B cell (primary cell): ENCODE measurements around the gene WDR70. TPM values are rescaled to one million over a fixed set of nuclear protein-coding genes. Genes with fewer than 3 reads are reported as not detected.

Experiments
- ATAC-seq: fragments of 200-7000 bp; cut with Tn5 transposase; one replicate; pipeline ENCODE4 v1.10.0; 2021; ENCODE audit warnings: low read depth, mild to moderate bottlenecking, moderate number of reproducible peaks, moderate library complexity
- CTCF ChIA-PET: fragments of 350-600 bp; sonication (Branson Sonifier 250); formaldehyde crosslinking; loops from one replicate; lab custom pipeline; 2021; ENCODE audit warnings: antibody characterized with exemption, inconsistent platforms; lab: Charles Lee
- POLR2A ChIA-PET: fragments of 350-600 bp; sonication (Branson Sonifier 250); formaldehyde crosslinking; loops from one replicate; lab custom pipeline; 2021; ENCODE audit warnings: antibody characterized with exemption; lab: Charles Lee
- DNase-seq: peaks from one replicate; pipeline ENCODE4 v3.0.0; 2013
- H2AFZ ChIP-seq: 2 replicates; pipeline ENCODE4 v1.6.1; 2012; ENCODE audit warnings: mild to moderate bottlenecking, low read depth, low read length; ENCODE audit not compliant: insufficient read depth, poor library complexity, severe bottlenecking
- H3K27ac ChIP-seq, 2 donors: 1 replicate in 1 of 2; 2 replicates in 1 of 2; pipeline ENCODE4 v1.5.1; 2012 to 2013; ENCODE audit warnings: low read length in 2 of 2, mild to moderate bottlenecking in 2 of 2, moderate library complexity in 1 of 2
- H3K27me3 ChIP-seq, 4 experiments: fragments of 200-600 bp in 1 of 4; sonication (generic) in 1 of 4; replicated peaks in 1 of 4; 1 replicate in 2 of 4; 2 replicates in 2 of 4; pipeline versions ENCODE4 v1.6.1 to v1.7.0; 2013 to 2016; ENCODE audit warnings: low read length in 3 of 4, mild to moderate bottlenecking in 2 of 4, mixed read lengths in 1 of 4, moderate library complexity in 1 of 4; ENCODE audit not compliant: insufficient read depth in 4 of 4, control insufficient read depth in 3 of 4; ENCODE audit errors: control extremely low read depth in 1 of 4
- H3K36me3 ChIP-seq, 2 experiments: replicated peaks in 1 of 2; 1 replicate in 1 of 2; 2 replicates in 1 of 2; pipeline versions ENCODE4 v1.6.1 to v1.7.1; 2013; ENCODE audit warnings: low read length in 1 of 2; ENCODE audit not compliant: insufficient read depth in 2 of 2, control insufficient read depth in 1 of 2; ENCODE audit errors: control extremely low read depth in 1 of 2, extremely low read depth in 1 of 2
- H3K4me1 ChIP-seq, 2 donors: fragments of 200-600 bp in 1 of 2; sonication (generic) in 1 of 2; 1 replicate in 1 of 2; 2 replicates in 1 of 2; pipeline versions ENCODE4 v1.5.1 to v1.6.1; 2013 to 2017; ENCODE audit warnings: low read length in 2 of 2; ENCODE audit not compliant: control insufficient read depth in 2 of 2, insufficient read depth in 2 of 2
- H3K4me2 ChIP-seq: replicated peaks from 2 replicates; pipeline ENCODE3; 2012; ENCODE audit warnings: mild to moderate bottlenecking, low read depth, low read length; ENCODE audit not compliant: poor library complexity, severe bottlenecking
- H3K4me3 ChIP-seq, 5 experiments: fragments of 200-600 bp in 1 of 5; sonication (generic) in 1 of 5; 1 replicate in 3 of 5; 2 replicates in 2 of 5; pipeline versions ENCODE4 v1.5.1 to v1.7.0; 2011 to 2016; ENCODE audit warnings: low read length in 4 of 5, mild to moderate bottlenecking in 4 of 5, low read depth in 2 of 5, control low read depth in 1 of 5, moderate library complexity in 1 of 5; ENCODE audit not compliant: insufficient read depth in 1 of 5; ENCODE audit errors: control extremely low read depth in 1 of 5, extremely low read depth in 1 of 5
- H3K79me2 ChIP-seq: fragments of 200-600 bp; sonication (generic); one replicate; pipeline ENCODE4 v1.6.0; 2016; ENCODE audit warnings: low read length; ENCODE audit not compliant: control insufficient read depth, insufficient read depth
- H3K9ac ChIP-seq: fragments of 200-600 bp; sonication (generic); 2 replicates; pipeline ENCODE4 v1.6.1; 2017; ENCODE audit warnings: mild to moderate bottlenecking, low read length, moderate library complexity
- H3K9me3 ChIP-seq, 3 donors: one replicate each; pipeline versions ENCODE4 v1.6.1 to v1.7.1; 2013; ENCODE audit warnings: low read length in 2 of 3; ENCODE audit not compliant: control insufficient read depth in 2 of 3, insufficient read depth in 1 of 3; ENCODE audit errors: control extremely low read depth in 1 of 3
- H4K20me1 ChIP-seq: 2 replicates; pipeline ENCODE4 v1.6.0; 2012; ENCODE audit warnings: mild to moderate bottlenecking, low read length; ENCODE audit not compliant: insufficient read depth, control insufficient read depth, poor library complexity, severe bottlenecking
- H3K27ac Mint-ChIP-seq: one replicate; pipeline ENCODE4 v1.8.0; 2021; ENCODE audit warnings: mixed read lengths
- H3K27me3 Mint-ChIP-seq: one replicate; pipeline ENCODE4 v1.8.0; 2021; ENCODE audit warnings: mixed read lengths
- H3K4me1 Mint-ChIP-seq: one replicate; pipeline ENCODE4 v1.8.0; 2021; ENCODE audit warnings: mixed read lengths
- H3K4me3 Mint-ChIP-seq: one replicate; pipeline ENCODE4 v1.8.0; 2021; ENCODE audit warnings: mixed read lengths
- H3K9me3 Mint-ChIP-seq: one replicate; pipeline ENCODE4 v1.8.0; 2022; ENCODE audit warnings: mixed read lengths; ENCODE audit not compliant: insufficient read depth
- CTCF ChIP-seq: fragments of 200-600 bp; IDR thresholded peaks from one replicate; pipeline ENCODE4 v1.8.0; 2022; ENCODE audit warnings: antibody characterized with exemption, mild to moderate bottlenecking
- EZH2 ChIP-seq: IDR thresholded peaks from 2 replicates; pipeline ENCODE4 v1.6.1; 2012; ENCODE audit warnings: borderline replicate concordance, low read depth, mild to moderate bottlenecking, moderate library complexity, low read length; ENCODE audit not compliant: insufficient read depth, poor library complexity, severe bottlenecking
- WGBS: methylation state at CpG from one replicate; pipeline ENCODE4 v1.1.5; 2013; ENCODE audit warnings: missing lambda C conversion rate; ENCODE audit not compliant: insufficient coverage; 5-methylcytosine and 5-hydroxymethylcytosine counted together
- intact Hi-C: fragments of 100-400 bp; cut with micrococcal nuclease; formaldehyde crosslinking; loops from one replicate; pipeline ENCODE4 v1.10.0; 2022
- polyA plus RNA-seq: library from polyadenylated mRNA; depleted of rRNA; stranded (reverse); fragments of >200 nt; gene quantifications from 2 replicates; pipeline ENCODE4 v1.2.3, GENCODE V29; 2012
- total RNA-seq, 2 donors: library from RNA; stranded (reverse); fragments of 120-200 nt in 1 of 2; gene quantifications; 1 replicate in 1 of 2; 2 replicates in 1 of 2; pipeline versions ENCODE4 v1.2.3 to v1.2.4, GENCODE V29; 2013 to 2022

WDR70 gene
- total and polyA plus RNA-seq, 2 donors (not counting 1 experiment from before 2014, with no cell fraction given), result 12.8 to 46.8 TPM

GRCh38 chr5:37370864-37371726 lies 8.0 kb upstream of the WDR70 start, which contains the start of gene NUP155:
Gene NUP155, minus strand, starts transcription at chr5:37371106. Its CDS starts 129 bp downstream, at chr5:37370977.
- Histone ChIP-seq H3K79me2 (peaks cover 46% of the 10 kb centered on the region), H3K36me3 (no peaks in the 10 kb centered on the region), H2AFZ (peak within 1 kb of the TSS; percentile 90), H3K4me2 (peak within 1 kb of the TSS; percentile 85), H3K4me3 (peak within 1 kb of the TSS; percentile 71 to 95 (median 94)), H3K4me1 (peaks cover 24% of the 10 kb centered on the region in 2 donors), H3K27ac (peak within 1 kb of the TSS; percentile 83 to 92), H3K9me3 (no peaks in the 10 kb centered on the region), H3K27me3 (no peaks in the 10 kb centered on the region), H4K20me1 (peaks cover 10% of the 10 kb centered on the region), H3K9ac (peak within 1 kb of the TSS; percentile 80)
- H3K9me3 Mint-ChIP-seq, result no peaks in the 10 kb centered on the region
- no peak for TF ChIP-seq CTCF
- TF ChIP-seq EZH2, result no peak
- H3K27me3 Mint-ChIP-seq, result no peaks in the 10 kb centered on the region
- peak within 1 kb of the TSS; percentile 94 for H3K27ac Mint-ChIP-seq
- ChIA-PET POLR2A (interaction anchor here (0.6 to 1.5 kb wide), 5 partner anchors 8 to 494 kb away, joined by 3 to 12 read pairs (median 6); partner anchors contain the start of gene WDR70), CTCF (interaction anchor here (0.5 to 2.6 kb wide), 5 partner anchors 8 to 1129 kb away, joined by 3 to 35 read pairs (median 3); partner anchors contain the start of genes NADK2 and WDR70)
- peak; percentile 94 for ATAC-seq
- H3K4me3 Mint-ChIP-seq, result peak within 1 kb of the TSS; percentile 96
- H3K4me1 Mint-ChIP-seq, result peaks cover 30% of the 10 kb centered on the region
- peak; percentile 93 for DNase-seq
- intact Hi-C loops, result loop anchor here (1.0 to 10.0 kb wide), 4 partner anchors 8 to 1704 kb away; partner anchors contain the start of genes NIPBL, RICTOR and WDR70
- WGBS, result under 1% methylated on average over 39 of the region's 49 CpGs
